Colon (tissue), 2 donors: ENCODE results near the gene NEK9.

Experiments
- FAIRE-seq: peaks from 2 replicates; lab custom pipeline; 2012; peaks lifted over from hg19 to GRCh38; lab: Jason Lieb, UNC
- donor health status: control.
- donor health status: control.

Gene NEK9

DNA sequence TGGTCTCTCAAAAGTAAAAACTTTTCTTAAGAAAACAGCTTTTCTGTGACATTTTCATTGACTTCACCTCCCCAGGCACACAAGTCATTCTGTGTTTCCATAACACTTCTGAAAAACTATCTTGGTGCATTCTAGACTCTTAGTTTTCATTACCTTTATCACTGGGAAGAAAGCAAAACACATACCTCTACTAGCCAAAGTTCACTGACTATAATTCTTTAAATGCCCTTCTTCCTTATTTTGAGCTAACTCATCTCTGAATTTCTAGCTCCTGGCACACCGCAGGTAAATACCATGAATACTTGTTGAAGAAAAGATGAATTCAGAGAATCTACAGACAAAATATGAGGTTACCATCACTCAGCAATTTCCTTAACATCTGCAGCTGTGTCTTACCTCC is 96.7 kb downstream of the NEK9 start:
- FAIRE-seq = no peak
